ENCODE measurements around the gene MAGEA8. TPM values are rescaled to one million over a fixed set of nuclear protein-coding genes. Genes with fewer than 3 reads are reported as not detected.
"Not testable (repeated sequence)": the region's sequence is repeated elsewhere in the genome, so short reads cannot be mapped to it uniquely, and the experiment has no call there.

The MAGEA8 gene
- not detected for total RNA-seq

- Mint-ChIP-seq H3K4me3 (no peak within 1 kb of the TSS), H3K36me3 (no peaks in the 10 kb centered on the region), H3K4me1 (ENCODE audit: low read depth in 2 of 2) (peaks cover 5 to 9% of the 10 kb centered on the region in 2 donors), H3K27ac (peak within 1 kb of the TSS in 1 of 2 donors; percentile 23), H3K27me3 (peaks cover 10 to 14% of the 10 kb centered on the region in 2 donors), H3K9me3 (no peaks in the 10 kb centered on the region)
- ATAC-seq (peak in 1 of 2 donors; percentile 43), DNase-seq (ENCODE audit: low spot score) (no peak)
Measured at GRCh38 chrX:149881081-149881711, at the start of gene MAGEA8. Gene MAGEA8, plus strand, starts transcription at chrX:149881183. Its CDS starts 3,090 bp downstream, at chrX:149884273.

- Mint-ChIP-seq H3K27me3 (peaks cover 0 to 9% of the 10 kb centered on the region in 2 donors), H3K4me1 (ENCODE audit: low read depth in 2 of 2) (peaks cover 23 to 58% of the 10 kb centered on the region in 2 donors), H3K9me3 (no peaks in the 10 kb centered on the region), H3K36me3 (no peaks in the 10 kb centered on the region), H3K4me3 (no peak overlapping the region), H3K27ac (no peak overlapping the region)
- no peak for ATAC-seq
- DNase-seq (ENCODE audit: low spot score), result no peak
Measured at GRCh38 chrX:149831473-149831872, 49.5 kb upstream of the MAGEA8 start.

- H3K27ac Mint-ChIP-seq; H3K9me3 Mint-ChIP-seq; H3K27me3 Mint-ChIP-seq; DNase-seq (ENCODE audit: low spot score); H3K4me3 Mint-ChIP-seq; ATAC-seq; H3K36me3 Mint-ChIP-seq: not testable (repeated sequence)
- peaks cover 9 to 29% of the 10 kb centered on the region in 2 donors for H3K4me1 Mint-ChIP-seq (ENCODE audit: low read depth in 2 of 2)
Measured at GRCh38 chrX:149836728-149837127, 44.3 kb upstream of the MAGEA8 start.

- Mint-ChIP-seq H3K27me3 (peaks cover 0 to 7% of the 10 kb centered on the region in 2 donors), H3K4me1 (ENCODE audit: low read depth in 2 of 2) (peaks cover 9 to 25% of the 10 kb centered on the region in 2 donors), H3K36me3 (no peaks in the 10 kb centered on the region), H3K27ac (no peak overlapping the region), H3K4me3 (peak overlapping the region; percentile 55), H3K9me3 (no peaks in the 10 kb centered on the region)
- ATAC-seq (no peak), DNase-seq (ENCODE audit: low spot score) (no peak)
Measured at GRCh38 chrX:149837167-149837566, 43.8 kb upstream of the MAGEA8 start.

GRCh38 chrX:149837639-149838038 lies 43.3 kb upstream of the MAGEA8 start:
- DNase-seq (ENCODE audit: low spot score) (no peak), ATAC-seq (peak; percentile 89 to 98)
- Mint-ChIP-seq H3K4me3 (peak overlapping the region; percentile 55), H3K27ac (peak overlapping the region in 1 of 2 donors; percentile 40), H3K27me3 (peaks cover 0 to 7% of the 10 kb centered on the region in 2 donors), H3K36me3 (peaks cover 1% of the 10 kb centered on the region), H3K4me1 (ENCODE audit: low read depth in 2 of 2) (peaks cover 9 to 24% of the 10 kb centered on the region in 2 donors), H3K9me3 (no peaks in the 10 kb centered on the region)

GRCh38 chrX:149841929-149842328 lies 39.1 kb upstream of the MAGEA8 start:
- Mint-ChIP-seq H3K36me3 (peaks cover 5% of the 10 kb centered on the region), H3K4me1 (ENCODE audit: low read depth in 2 of 2) (peaks cover 6 to 11% of the 10 kb centered on the region in 2 donors)

GRCh38 chrX:149845385-149845784 lies 35.6 kb upstream of the MAGEA8 start:
- Mint-ChIP-seq H3K36me3 (peaks cover 5% of the 10 kb centered on the region), H3K4me1 (ENCODE audit: low read depth in 2 of 2) (no peaks in the 10 kb centered on the region), H3K9me3 (no peaks in the 10 kb centered on the region), H3K27me3 (peaks cover 0 to 9% of the 10 kb centered on the region in 2 donors), H3K27ac (no peak overlapping the region), H3K4me3 (no peak overlapping the region)
- DNase-seq (ENCODE audit: low spot score) (no peak), ATAC-seq (no peak)

More at GRCh38 chrX:149841929-149842328, 39.1 kb upstream of the MAGEA8 start:
- Mint-ChIP-seq H3K27me3 (peaks cover 0 to 12% of the 10 kb centered on the region in 2 donors), H3K4me3 (no peak overlapping the region), H3K27ac (no peak overlapping the region), H3K9me3 (no peaks in the 10 kb centered on the region)
- no peak for ATAC-seq
- no peak for DNase-seq (ENCODE audit: low spot score)

- H3K4me1 Mint-ChIP-seq (ENCODE audit: low read depth in 2 of 2), result no peaks in the 10 kb centered on the region
- ATAC-seq (no peak), DNase-seq (ENCODE audit: low spot score) (no peak)
- H3K27ac Mint-ChIP-seq, result no peak overlapping the region
- H3K9me3 Mint-ChIP-seq, result no peaks in the 10 kb centered on the region
- H3K4me3 Mint-ChIP-seq, result no peak overlapping the region
- peaks cover 5% of the 10 kb centered on the region for H3K36me3 Mint-ChIP-seq
- peaks cover 0 to 7% of the 10 kb centered on the region in 2 donors for H3K27me3 Mint-ChIP-seq
Measured at GRCh38 chrX:149846789-149847188, 34.2 kb upstream of the MAGEA8 start.

- DNase-seq (ENCODE audit: low spot score) (no peak), ATAC-seq (no peak)
- H3K36me3 Mint-ChIP-seq, result no peaks in the 10 kb centered on the region
- peaks cover 0 to 4% of the 10 kb centered on the region in 2 donors for H3K27me3 Mint-ChIP-seq
- H3K4me3 Mint-ChIP-seq, result no peak overlapping the region
- no peaks in the 10 kb centered on the region for H3K4me1 Mint-ChIP-seq (ENCODE audit: low read depth in 2 of 2)
- no peaks in the 10 kb centered on the region for H3K9me3 Mint-ChIP-seq
- H3K27ac Mint-ChIP-seq, result no peak overlapping the region
Measured at GRCh38 chrX:149848855-149849254, 32.1 kb upstream of the MAGEA8 start.

- no peak overlapping the region for H3K4me3 Mint-ChIP-seq
- no peaks in the 10 kb centered on the region for H3K36me3 Mint-ChIP-seq
- ATAC-seq, result no peak
- H3K27ac Mint-ChIP-seq, result no peak overlapping the region
- H3K4me1 Mint-ChIP-seq (ENCODE audit: low read depth in 2 of 2), result no peaks in the 10 kb centered on the region
- peaks cover 0 to 4% of the 10 kb centered on the region in 2 donors for H3K27me3 Mint-ChIP-seq
- DNase-seq (ENCODE audit: low spot score), result no peak
- H3K9me3 Mint-ChIP-seq, result no peaks in the 10 kb centered on the region
Measured at GRCh38 chrX:149849787-149850186, 31.2 kb upstream of the MAGEA8 start.

GRCh38 chrX:149851864-149852263 lies 29.1 kb upstream of the MAGEA8 start:
- ATAC-seq, result no peak
- Mint-ChIP-seq H3K4me3 (no peak overlapping the region), H3K9me3 (no peaks in the 10 kb centered on the region), H3K4me1 (ENCODE audit: low read depth in 2 of 2) (no peaks in the 10 kb centered on the region), H3K36me3 (no peaks in the 10 kb centered on the region), H3K27ac (no peak overlapping the region), H3K27me3 (peaks cover 0 to 2% of the 10 kb centered on the region in 2 donors)
- DNase-seq (ENCODE audit: low spot score), result no peak

GRCh38 chrX:149853925-149854324 lies 27.1 kb upstream of the MAGEA8 start:
- Mint-ChIP-seq H3K36me3 (no peaks in the 10 kb centered on the region), H3K9me3 (no peaks in the 10 kb centered on the region), H3K27ac (no peak overlapping the region), H3K4me1 (ENCODE audit: low read depth in 2 of 2) (peaks cover 7 to 10% of the 10 kb centered on the region in 2 donors), H3K4me3 (no peak overlapping the region), H3K27me3 (peaks cover 0 to 2% of the 10 kb centered on the region in 2 donors)
- ATAC-seq, result no peak
- no peak for DNase-seq (ENCODE audit: low spot score)

GRCh38 chrX:149858592-149858991 lies 22.4 kb upstream of the MAGEA8 start:
- peak overlapping the region; percentile 20 to 21 for H3K27ac Mint-ChIP-seq
- ATAC-seq (peak; percentile 67 to 91), DNase-seq (ENCODE audit: low spot score) (no peak)
- H3K27me3 Mint-ChIP-seq, result peaks cover 0 to 8% of the 10 kb centered on the region in 2 donors
- peaks cover 12 to 14% of the 10 kb centered on the region in 2 donors for H3K4me1 Mint-ChIP-seq (ENCODE audit: low read depth in 2 of 2)
- peaks cover 6% of the 10 kb centered on the region for H3K9me3 Mint-ChIP-seq
- no peak overlapping the region for H3K4me3 Mint-ChIP-seq
- H3K36me3 Mint-ChIP-seq, result peaks cover 27% of the 10 kb centered on the region

GRCh38 chrX:149860445-149860844 lies 20.5 kb upstream of the MAGEA8 start:
- Mint-ChIP-seq H3K4me1 (ENCODE audit: low read depth in 2 of 2) (peaks cover 12 to 14% of the 10 kb centered on the region in 2 donors), H3K4me3 (no peak overlapping the region), H3K36me3 (peaks cover 27% of the 10 kb centered on the region), H3K27ac (no peak overlapping the region), H3K27me3 (peaks cover 0 to 6% of the 10 kb centered on the region in 2 donors), H3K9me3 (peaks cover 6% of the 10 kb centered on the region)
- no peak for DNase-seq (ENCODE audit: low spot score)
- no peak for ATAC-seq
